A549 treated with Hydrocortisone at 1 μM for 4 hours (cell line): Measurements from ENCODE around the gene ARHGAP12. TPM values are rescaled to one million over a fixed set of nuclear protein-coding genes. Genes with fewer than 3 reads are reported as not detected.

Source experiments
- total RNA-seq: library from RNA; stranded (reverse); fragments of 200-300 nt; extraction: Qiagen RNA extraction; gene quantifications from 5 replicates; pipeline ENCODE4 v1.2.3, GENCODE V29; 2022

The ARHGAP12 gene, protein sequence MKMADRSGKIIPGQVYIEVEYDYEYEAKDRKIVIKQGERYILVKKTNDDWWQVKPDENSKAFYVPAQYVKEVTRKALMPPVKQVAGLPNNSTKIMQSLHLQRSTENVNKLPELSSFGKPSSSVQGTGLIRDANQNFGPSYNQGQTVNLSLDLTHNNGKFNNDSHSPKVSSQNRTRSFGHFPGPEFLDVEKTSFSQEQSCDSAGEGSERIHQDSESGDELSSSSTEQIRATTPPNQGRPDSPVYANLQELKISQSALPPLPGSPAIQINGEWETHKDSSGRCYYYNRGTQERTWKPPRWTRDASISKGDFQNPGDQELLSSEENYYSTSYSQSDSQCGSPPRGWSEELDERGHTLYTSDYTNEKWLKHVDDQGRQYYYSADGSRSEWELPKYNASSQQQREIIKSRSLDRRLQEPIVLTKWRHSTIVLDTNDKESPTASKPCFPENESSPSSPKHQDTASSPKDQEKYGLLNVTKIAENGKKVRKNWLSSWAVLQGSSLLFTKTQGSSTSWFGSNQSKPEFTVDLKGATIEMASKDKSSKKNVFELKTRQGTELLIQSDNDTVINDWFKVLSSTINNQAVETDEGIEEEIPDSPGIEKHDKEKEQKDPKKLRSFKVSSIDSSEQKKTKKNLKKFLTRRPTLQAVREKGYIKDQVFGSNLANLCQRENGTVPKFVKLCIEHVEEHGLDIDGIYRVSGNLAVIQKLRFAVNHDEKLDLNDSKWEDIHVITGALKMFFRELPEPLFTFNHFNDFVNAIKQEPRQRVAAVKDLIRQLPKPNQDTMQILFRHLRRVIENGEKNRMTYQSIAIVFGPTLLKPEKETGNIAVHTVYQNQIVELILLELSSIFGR
- 18.1 to 27.1 TPM (median 20.0 TPM) in 5 replicates for total RNA-seq

DNA sequence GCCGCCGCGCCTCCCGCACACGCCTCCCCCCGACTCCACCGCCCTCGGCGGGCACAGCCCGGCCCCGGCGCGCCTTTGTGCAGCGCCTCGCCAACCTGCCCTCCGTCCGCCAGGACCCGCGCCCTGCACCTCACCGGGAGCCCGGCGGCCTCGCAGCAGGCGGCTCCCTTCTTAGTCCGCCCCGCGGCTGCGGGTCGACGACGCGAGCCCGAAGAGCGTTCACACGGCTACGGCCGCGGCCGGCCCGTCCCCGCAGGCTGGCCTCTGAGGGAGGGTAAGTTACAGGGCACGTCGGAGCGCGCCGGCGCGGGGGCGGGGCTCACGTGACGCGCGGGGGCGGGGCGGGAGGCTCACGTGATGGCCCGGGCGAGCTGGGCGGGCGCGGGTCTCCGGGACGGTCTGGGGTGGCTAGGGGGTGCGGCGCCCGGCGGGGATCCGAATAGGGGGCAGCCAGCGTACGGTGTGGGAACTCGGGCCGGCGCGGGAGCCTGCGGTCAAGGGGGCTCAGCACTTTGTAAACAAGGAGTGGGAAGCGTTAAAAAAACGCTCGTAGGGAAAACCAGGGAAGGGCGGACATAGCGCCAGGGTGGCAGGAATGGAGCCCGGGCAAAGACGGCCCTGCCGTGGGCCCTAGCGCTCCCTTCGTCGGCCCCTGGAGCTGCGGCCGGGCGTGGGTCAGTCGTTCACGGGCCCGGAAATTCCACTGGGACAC, at the start of gene ARHGAP12:
ARHGAP12 (minus strand) TSS at position 283 of the 712 bp plus-strand sequence. CDS start 19,976 bp downstream, outside the sequence.

Other genes with a start within 250 kb of the ARHGAP12 start
- 48.2 to 87.6 TPM (median 65.8 TPM) in 5 replicates for gene KIF5B, start 127.6 kb upstream of the ARHGAP12 start, total RNA-seq